ENCODE results near the gene TRIP10. TPM values are rescaled to one million over a fixed set of nuclear protein-coding genes. Genes with fewer than 3 reads are reported as not detected.

Gene TRIP10
- total and polyA plus RNA-seq, 10 of the 15 experiments (the other 5 are each of a cell fraction or from before 2014, with no cell fraction given) = 0.79 to 54.5 (median 32.5) TPM

DNA sequence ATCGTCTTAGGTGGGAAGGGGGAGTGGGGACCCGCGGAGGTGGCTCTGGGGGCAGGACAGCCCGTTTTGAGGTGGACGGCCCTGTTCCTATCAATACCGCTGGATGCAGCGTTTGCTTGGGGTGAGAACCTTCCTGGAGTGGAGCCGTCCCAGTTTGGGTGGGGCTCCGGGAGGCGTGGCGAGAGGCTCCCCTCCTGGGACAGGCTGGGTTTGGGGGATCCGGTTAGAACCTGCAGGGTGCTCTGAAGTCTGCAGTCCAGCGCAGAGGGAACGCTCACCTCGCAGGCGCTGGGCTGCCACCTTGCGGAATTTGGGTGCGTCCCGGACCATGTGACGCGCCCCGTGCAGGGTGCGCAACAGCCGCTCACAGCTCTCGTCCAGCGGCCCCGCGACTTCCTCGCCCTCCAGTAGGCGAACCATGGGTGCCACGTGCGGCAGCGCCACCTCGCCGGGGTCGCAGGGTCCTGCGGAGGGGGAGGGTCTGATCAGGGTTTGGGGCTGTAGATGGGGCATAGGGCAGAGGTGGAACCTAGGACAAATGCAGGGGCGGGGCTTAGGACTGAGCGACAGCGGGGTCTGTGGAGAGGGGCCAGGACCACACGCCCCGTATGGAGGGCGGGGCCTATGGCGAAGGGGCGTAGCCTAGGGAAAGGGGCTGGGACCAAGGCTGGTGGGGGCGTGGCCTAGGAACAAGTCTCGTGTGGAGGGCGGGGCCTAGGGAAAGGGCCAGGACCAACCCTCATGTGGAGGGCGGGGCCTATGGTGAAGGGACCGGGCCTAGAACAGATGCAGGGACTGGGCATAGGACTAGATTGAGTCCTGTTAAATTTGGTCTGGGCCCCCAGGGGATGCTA, 13.9 kb downstream of the TRIP10 start:
- peak overlapping the region; percentile 91 for H2AFZ ChIP-seq (ENCODE audit: control insufficient read depth, low read depth, low read length)
- ChIA-PET POLR2A (interaction anchor here (0.6 kb wide), 1 partner anchor 110 kb away, joined by 3 read pairs; no protein-coding TSS in a partner anchor), RAD21 (ENCODE audit: unreplicated experiment) (interaction anchor here (0.6 to 1.0 kb wide), 5 partner anchors 15 to 242 kb away, joined by 3 to 6 read pairs (median 3); partner anchors contain the start of gene VAV1), SMC1A (ENCODE audit: uncharacterized antibody, unreplicated experiment) (interaction anchor here (1.0 kb wide), 1 partner anchor 12 kb away, joined by 3 read pairs; no protein-coding TSS in a partner anchor), CTCF (interaction anchor here (0.6 to 1.4 kb wide), 4 partner anchors 10 to 433 kb away, joined by 3 to 7 read pairs (median 4); partner anchors contain the start of genes GPR108 and TNFSF9)
- peak; percentile 57 for DNase-seq (ENCODE audit: low read depth, low spot score)
- in situ Hi-C loops (cut with MboI) (no loop called here), intact Hi-C loops (cut with micrococcal nuclease; ENCODE audit: unreplicated experiment) (loop anchor here (5.0 kb wide), 2 partner anchors 109 to 121 kb away; no protein-coding TSS in a partner anchor)
- no peaks in the 10 kb centered on the region for H4K20me1 ChIP-seq (ENCODE audit: control insufficient read depth, insufficient read depth)
- H3K9ac ChIP-seq (ENCODE audit: control insufficient read depth, insufficient read depth, low read length) = peak overlapping the region; percentile 50; the same call in 1 of the 2 replicates
- H3K4me2 ChIP-seq (ENCODE audit: control insufficient read depth, insufficient read depth) = peak overlapping the region; percentile 92
- peak; percentile 96 for ATAC-seq
- FAIRE-seq = peak; percentile 94
- no peaks in the 10 kb centered on the region for H3K27me3 ChIP-seq (replicated peaks in 1 of 2; ENCODE audit: control insufficient read depth in 2 of 2, insufficient read depth in 2 of 2, low read length in 1 of 2)
- peaks cover 9 to 13% of the 10 kb centered on the region in 2 experiments for H3K36me3 ChIP-seq (ENCODE audit: control insufficient read depth in 2 of 2, insufficient read depth in 2 of 2, low read length in 1 of 2)
- BruUV-seq (replicated peaks) = no TSS peak
- WGBS (ENCODE audit: insufficient coverage, insufficient replicate concordance, low lambda C conversion rate, missing lambda C conversion rate) = 4% methylated on average over 50 of the region's 50 CpGs
- no peaks in the 10 kb centered on the region for H3K9me3 ChIP-seq (replicated peaks; ENCODE audit: control insufficient read depth, insufficient read depth, low read length)
- H3K79me2 ChIP-seq (ENCODE audit: control insufficient read depth, insufficient read depth, low read length) = no peaks in the 10 kb centered on the region; the same call in 1 of the 2 replicates
- H3K4me3 ChIP-seq = peak overlapping the region; percentile 48; the same call in 1 of the 2 replicates
- peak overlapping the region; percentile 64 for H3K27ac ChIP-seq (ENCODE audit: control insufficient read depth, insufficient read depth)
- H3K4me1 ChIP-seq (ENCODE audit: control insufficient read depth, insufficient read depth, low read length) = peaks cover 18% of the 10 kb centered on the region
- TF ChIP-seq ZSCAN29 (IDR thresholded peaks at IDR 0.05) (no peak), ZBTB11 (CRISPR knock-in tag; IDR thresholded peaks at IDR 0.05) (no peak), POLR2A (IDR thresholded peaks at IDR 0.05; ENCODE audit: low read depth, low read length) (peak; percentile 80), ESRRA (IDR thresholded peaks at IDR 0.05; ENCODE audit: low read length) (no peak), JUNB (IDR thresholded peaks at IDR 0.05) (no peak), SIX5 (IDR thresholded peaks at IDR 0.05; ENCODE audit: low read depth, low read length, severe bottlenecking) (no peak), ATF7 (IDR thresholded peaks at IDR 0.05; ENCODE audit: low read depth) (no peak), IKZF1 (conservative IDR thresholded peaks at IDR 0.05) (peak; percentile 59), CHD2 (IDR thresholded peaks at IDR 0.05; ENCODE audit: borderline replicate concordance, low read depth, low read length) (0 out of 2 replicates have a peak, but pooled peaks have one; percentile 61), MYB (IDR thresholded peaks at IDR 0.05; ENCODE audit: borderline replicate concordance, low read depth, low read length) (no peak), MTA3 (IDR thresholded peaks at IDR 0.05; ENCODE audit: borderline replicate concordance, low read length) (no peak), TAF1 (IDR thresholded peaks at IDR 0.05; ENCODE audit: borderline replicate concordance, low read depth, low read length) (no peak; the same call in 1 of the 2 replicates), ETV6 (conservative IDR thresholded peaks at IDR 0.05 in 1 of 2, IDR thresholded peaks at IDR 0.05 in 1 of 2; ENCODE audit: borderline replicate concordance in 1 of 2, low read depth in 1 of 2) (no peak), NR2C2 (IDR thresholded peaks at IDR 0.05; ENCODE audit: borderline replicate concordance, control insufficient read depth, insufficient read length, low read depth) (no peak), EED (IDR thresholded peaks at IDR 0.05; ENCODE audit: low read depth) (peak; percentile 49; the same call in 1 of the 2 replicates), MAX (IDR thresholded peaks at IDR 0.05; ENCODE audit: low read depth, low read length) (peak; percentile 85; the same call in 1 of the 2 replicates)
- TF ChIP-seq, protein P1, sequence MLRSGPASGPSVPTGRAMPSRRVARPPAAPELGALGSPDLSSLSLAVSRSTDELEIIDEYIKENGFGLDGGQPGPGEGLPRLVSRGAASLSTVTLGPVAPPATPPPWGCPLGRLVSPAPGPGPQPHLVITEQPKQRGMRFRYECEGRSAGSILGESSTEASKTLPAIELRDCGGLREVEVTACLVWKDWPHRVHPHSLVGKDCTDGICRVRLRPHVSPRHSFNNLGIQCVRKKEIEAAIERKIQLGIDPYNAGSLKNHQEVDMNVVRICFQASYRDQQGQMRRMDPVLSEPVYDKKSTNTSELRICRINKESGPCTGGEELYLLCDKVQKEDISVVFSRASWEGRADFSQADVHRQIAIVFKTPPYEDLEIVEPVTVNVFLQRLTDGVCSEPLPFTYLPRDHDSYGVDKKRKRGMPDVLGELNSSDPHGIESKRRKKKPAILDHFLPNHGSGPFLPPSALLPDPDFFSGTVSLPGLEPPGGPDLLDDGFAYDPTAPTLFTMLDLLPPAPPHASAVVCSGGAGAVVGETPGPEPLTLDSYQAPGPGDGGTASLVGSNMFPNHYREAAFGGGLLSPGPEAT (IDR thresholded peaks at IDR 0.05; ENCODE audit: low read depth) = no peak

Measured in GM12878 (cell line).